Tibial nerve (tissue), 4 donors: ENCODE results near the gene AKAP9.

ENCODE experiments used
- CTCF ChIP-seq, 5 experiments: fragments of 200-600 bp in 3 of 5; fragments of 450-650 bp in 2 of 5; sonication (generic) in 3 of 5; IDR thresholded peaks; one replicate each; pipeline ENCODE4 v1.5.1; 2016 to 2019; ENCODE audit warnings: antibody characterized with exemption in 5 of 5, mild to moderate bottlenecking in 3 of 5, moderate library complexity in 2 of 5
- EP300 ChIP-seq, 2 donors: sonication (generic); formaldehyde crosslinking; IDR thresholded peaks; one replicate each; pipeline ENCODE4 v1.6.1; 2017; ENCODE audit warnings: antibody characterized with exemption in 2 of 2, mild to moderate bottlenecking in 1 of 2
- POLR2A ChIP-seq, 2 donors: fragments of 450-650 bp; IDR thresholded peaks; one replicate each; pipeline ENCODE4 v1.6.1; 2017; ENCODE audit warnings: antibody characterized with exemption in 2 of 2, mild to moderate bottlenecking in 2 of 2, moderate library complexity in 2 of 2

GRCh38 chr7:91922857-91923256 lies 17.8 kb upstream of the AKAP9 start:
- TF ChIP-seq CTCF (IDR thresholded peaks at IDR 0.05) (no peak), POLR2A (IDR thresholded peaks at IDR 0.05) (no peak), EP300 (IDR thresholded peaks at IDR 0.05) (no peak)
